HG03575 (cell line): Measurements from ENCODE around the gene ZNF555.
"Not testable (repeated sequence)": the region's sequence is repeated elsewhere in the genome, so short reads cannot be mapped to it uniquely, and the experiment has no call there.

Experiments used
- ATAC-seq: cut with Tn5 transposase; IDR thresholded peaks from one replicate; pipeline ENCODE4 v1.9.1; 2021; ENCODE audit not compliant: unreplicated experiment, insufficient number of reproducible peaks, low FRiP score; ENCODE audit errors: extremely low read depth

Gene ZNF555

GRCh38 chr19:2902590-2903218 lies 61.4 kb downstream of the ZNF555 start:
- ATAC-seq, result no peak

- ATAC-seq, result not testable (repeated sequence)
Observed at GRCh38 chr19:2903326-2903725, 62.1 kb downstream of the ZNF555 start.

GRCh38 chr19:2905918-2906519 lies 64.7 kb downstream of the ZNF555 start:
- no peak for ATAC-seq

GRCh38 chr19:2906631-2907195 lies 65.4 kb downstream of the ZNF555 start:
- no peak for ATAC-seq
